Trophoblast cell (in vitro differentiated cells and primary cell): Measurements from ENCODE around the gene EXOC3L4.

Experiments used
- DNase-seq, 2 donors: peaks; one replicate each; pipeline ENCODE4 v3.0.0-alpha.2; 2016
- H2AFZ ChIP-seq: 2 replicates; pipeline ENCODE4 v1.6.1; 2013; ENCODE audit warnings: low read length, moderate library complexity, mild to moderate bottlenecking; ENCODE audit not compliant: insufficient read depth, poor library complexity
- H2AK5ac ChIP-seq: 2 replicates; pipeline ENCODE4 v1.6.1; 2013; ENCODE audit warnings: mild to moderate bottlenecking, low read length
- H2BK120ac ChIP-seq: 2 replicates; pipeline ENCODE4 v1.6.1; 2013; ENCODE audit warnings: low read length, mild to moderate bottlenecking, moderate library complexity; ENCODE audit not compliant: insufficient read depth, poor library complexity
- H2BK12ac ChIP-seq: 2 replicates; pipeline ENCODE4 v1.6.1; 2013; ENCODE audit warnings: mild to moderate bottlenecking, low read length, moderate library complexity
- H2BK5ac ChIP-seq: 2 replicates; pipeline ENCODE4 v1.6.1; 2013; ENCODE audit warnings: low read length, low read depth, moderate library complexity, mild to moderate bottlenecking; ENCODE audit not compliant: poor library complexity
- H3K14ac ChIP-seq: 2 replicates; pipeline ENCODE4 v1.6.1; 2013; ENCODE audit warnings: mild to moderate bottlenecking, low read length
- H3K18ac ChIP-seq: 2 replicates; pipeline ENCODE4 v1.6.1; 2013; ENCODE audit warnings: mild to moderate bottlenecking, low read length
- H3K23ac ChIP-seq: 2 replicates; pipeline ENCODE4 v1.6.1; 2013; ENCODE audit warnings: low read length
- H3K27ac ChIP-seq: 2 replicates; pipeline ENCODE4 v1.5.1; 2013; ENCODE audit warnings: low read depth, mild to moderate bottlenecking, inconsistent platforms, low read length, moderate library complexity
- H3K27me3 ChIP-seq: 2 replicates; pipeline ENCODE4 v1.6.1; 2013; ENCODE audit warnings: inconsistent platforms, mild to moderate bottlenecking, low read length, moderate library complexity; ENCODE audit not compliant: insufficient read depth
- H3K36me3 ChIP-seq, 2 experiments: 1 replicate in 1 of 2; 2 replicates in 1 of 2; pipeline ENCODE4 v1.6.1; 2013; ENCODE audit warnings: low read length in 2 of 2, mild to moderate bottlenecking in 2 of 2, moderate library complexity in 1 of 2; ENCODE audit not compliant: insufficient read depth in 2 of 2, control insufficient read depth in 1 of 2
- H3K4ac ChIP-seq: 2 replicates; pipeline ENCODE4 v1.6.1; 2013; ENCODE audit warnings: low read depth, mild to moderate bottlenecking, low read length, moderate library complexity
- H3K4me1 ChIP-seq, 2 experiments: 1 replicate in 1 of 2; 2 replicates in 1 of 2; pipeline ENCODE4 v1.6.1; 2013; ENCODE audit warnings: low read length in 2 of 2, mild to moderate bottlenecking in 2 of 2, moderate library complexity in 1 of 2; ENCODE audit not compliant: insufficient read depth in 2 of 2, control insufficient read depth in 1 of 2
- H3K4me2 ChIP-seq: 2 replicates; pipeline ENCODE4 v1.6.1; 2013; ENCODE audit warnings: inconsistent platforms, mild to moderate bottlenecking, low read length, moderate library complexity
- H3K4me3 ChIP-seq: 2 replicates; pipeline ENCODE4 v1.5.1; 2013; ENCODE audit warnings: mild to moderate bottlenecking, low read depth, low read length, inconsistent platforms
- H3K79me1 ChIP-seq: one replicate; pipeline ENCODE4 v1.6.1; 2013; ENCODE audit warnings: low read length
- H3K79me2 ChIP-seq: 2 replicates; pipeline ENCODE4 v1.6.1; 2013; ENCODE audit warnings: low read length, mild to moderate bottlenecking; ENCODE audit not compliant: control insufficient read depth, insufficient read depth, poor library complexity
- H3K9ac ChIP-seq: 2 replicates; pipeline ENCODE4 v1.6.1; 2013; ENCODE audit warnings: mild to moderate bottlenecking, low read length
- H3K9me3 ChIP-seq: 2 replicates; pipeline ENCODE4 v1.6.1; 2013; ENCODE audit warnings: low read depth, mild to moderate bottlenecking, control low read depth, inconsistent platforms, low read length; ENCODE audit not compliant: insufficient read depth
- H4K12ac ChIP-seq: 2 replicates; pipeline ENCODE4 v1.6.1; 2013; ENCODE audit warnings: low read depth, mild to moderate bottlenecking, low read length, moderate library complexity
- H4K8ac ChIP-seq: 2 replicates; pipeline ENCODE4 v1.6.1; 2013; ENCODE audit warnings: low read depth, mild to moderate bottlenecking, low read length, moderate library complexity
- H4K91ac ChIP-seq: one replicate; pipeline ENCODE4 v1.6.1; 2013; ENCODE audit warnings: low read depth, mild to moderate bottlenecking, low read length, moderate library complexity
- WGBS: extraction: QIAGEN DNeasy Blood & Tissue Kit; methylation state at CpG from one replicate; pipeline ENCODE4 v1.1.7; 2013; ENCODE audit warnings: missing lambda C conversion rate; ENCODE audit not compliant: insufficient read length, insufficient coverage; ENCODE audit errors: extremely low coverage; 5-methylcytosine and 5-hydroxymethylcytosine counted together

Gene EXOC3L4

GRCh38 chr14:103097244-103097993 lies 2.9 kb downstream of the EXOC3L4 start:
- H3K79me2 ChIP-seq = no peaks in the 10 kb centered on the region
- no peak overlapping the region for H2BK5ac ChIP-seq
- peaks cover 10 to 16% of the 10 kb centered on the region in 2 experiments for H3K4me1 ChIP-seq
- H3K9me3 ChIP-seq = peaks cover 3% of the 10 kb centered on the region
- DNase-seq = no peak
- H3K4me2 ChIP-seq = no peak overlapping the region
- H4K8ac ChIP-seq = no peak overlapping the region
- no peak overlapping the region for H2BK12ac ChIP-seq
- no peak overlapping the region for H3K27ac ChIP-seq
- WGBS = no CpG with 5 or more reads among the region's 26 CpGs
- no peak overlapping the region for H3K4ac ChIP-seq
- H3K27me3 ChIP-seq = no peaks in the 10 kb centered on the region
- H4K12ac ChIP-seq = no peak overlapping the region
- no peaks in the 10 kb centered on the region for H3K36me3 ChIP-seq
- H3K79me1 ChIP-seq = peaks cover 4% of the 10 kb centered on the region
- no peak overlapping the region for H3K18ac ChIP-seq
- no peak overlapping the region for H4K91ac ChIP-seq
- H2BK120ac ChIP-seq = no peak overlapping the region
- no peak overlapping the region for H3K14ac ChIP-seq
- no peak overlapping the region for H3K9ac ChIP-seq
- H3K4me3 ChIP-seq = peak overlapping the region; percentile 16
- no peak overlapping the region for H2AFZ ChIP-seq
- no peak overlapping the region for H2AK5ac ChIP-seq
- no peak overlapping the region for H3K23ac ChIP-seq

GRCh38 chr14:103097994-103098957 lies 3.8 kb downstream of the EXOC3L4 start:
- Histone ChIP-seq H3K4me2 (no peak overlapping the region), H3K4ac (no peak overlapping the region), H3K9ac (no peak overlapping the region), H3K79me2 (no peaks in the 10 kb centered on the region), H3K23ac (no peak overlapping the region), H3K27ac (no peak overlapping the region), H3K27me3 (peaks cover 4% of the 10 kb centered on the region), H2BK120ac (no peak overlapping the region), H4K12ac (no peak overlapping the region), H3K36me3 (no peaks in the 10 kb centered on the region), H3K4me1 (peaks cover 10 to 16% of the 10 kb centered on the region in 2 experiments), H3K18ac (no peak overlapping the region), H3K79me1 (peaks cover 4% of the 10 kb centered on the region), H2BK5ac (no peak overlapping the region), H2BK12ac (no peak overlapping the region), H3K9me3 (peaks cover 5% of the 10 kb centered on the region), H2AFZ (no peak overlapping the region), H3K4me3 (no peak overlapping the region), H2AK5ac (no peak overlapping the region), H4K91ac (no peak overlapping the region), H3K14ac (no peak overlapping the region), H4K8ac (no peak overlapping the region)
- no CpG with 5 or more reads among the region's 31 CpGs for WGBS
- no peak for DNase-seq

- Histone ChIP-seq H2BK120ac (no peak overlapping the region), H3K9ac (no peak overlapping the region), H3K4me3 (no peak overlapping the region), H3K79me1 (peaks cover 4% of the 10 kb centered on the region), H2AFZ (no peak overlapping the region), H3K27me3 (peaks cover 6% of the 10 kb centered on the region), H3K4ac (no peak overlapping the region), H2BK12ac (no peak overlapping the region), H4K12ac (no peak overlapping the region), H3K79me2 (no peaks in the 10 kb centered on the region), H2BK5ac (no peak overlapping the region), H2AK5ac (no peak overlapping the region), H4K8ac (no peak overlapping the region), H3K18ac (no peak overlapping the region), H4K91ac (peak overlapping the region; percentile 28), H3K9me3 (peaks cover 5% of the 10 kb centered on the region), H3K4me2 (no peak overlapping the region), H3K27ac (no peak overlapping the region), H3K36me3 (no peaks in the 10 kb centered on the region), H3K4me1 (peaks cover 10 to 23% of the 10 kb centered on the region in 2 experiments), H3K14ac (no peak overlapping the region), H3K23ac (no peak overlapping the region)
- DNase-seq = no peak
- no CpG with 5 or more reads among the region's 12 CpGs for WGBS
These were observed 4.7 kb downstream of the EXOC3L4 start for GRCh38 chr14:103099081-103099732.

- Histone ChIP-seq H3K4me1 (peaks cover 12 to 23% of the 10 kb centered on the region in 2 experiments), H3K79me1 (peaks cover 4% of the 10 kb centered on the region), H3K9ac (no peak overlapping the region), H4K91ac (peak overlapping the region; percentile 28), H3K18ac (no peak overlapping the region), H2BK5ac (peak overlapping the region; percentile 18), H3K27me3 (peaks cover 9% of the 10 kb centered on the region), H4K12ac (no peak overlapping the region), H3K4me2 (no peak overlapping the region), H4K8ac (peak overlapping the region; percentile 56), H3K9me3 (peaks cover 5% of the 10 kb centered on the region), H3K4ac (no peak overlapping the region), H2BK120ac (peak overlapping the region; percentile 4), H3K27ac (peak overlapping the region; percentile 13), H3K36me3 (no peaks in the 10 kb centered on the region), H3K14ac (peak overlapping the region; percentile 19), H3K79me2 (no peaks in the 10 kb centered on the region), H3K23ac (no peak overlapping the region), H2AFZ (peak overlapping the region; percentile 4), H2AK5ac (no peak overlapping the region), H3K4me3 (no peak overlapping the region), H2BK12ac (peak overlapping the region; percentile 23)
- DNase-seq = peak in 1 of 2 donors; percentile 48
- WGBS = no CpG with 5 or more reads among the region's 8 CpGs
These were observed 5.3 kb downstream of the EXOC3L4 start for GRCh38 chr14:103099733-103100280.
